CD4-positive, alpha-beta memory T cell (primary cell): ENCODE data around the gene MED28. TPM values are rescaled to one million over a fixed set of nuclear protein-coding genes. Genes with fewer than 3 reads are reported as not detected.

Experiments
- CTCF ChIA-PET: fragments of 350-600 bp; sonication (Branson Sonifier 250); formaldehyde crosslinking; loops from one replicate; lab custom pipeline; 2021; ENCODE audit warnings: inconsistent platforms; ENCODE audit not compliant: partially characterized antibody; lab: Charles Lee
- POLR2A ChIA-PET: fragments of 350-600 bp; sonication (Branson Sonifier 250); formaldehyde crosslinking; loops from one replicate; lab custom pipeline; 2021; ENCODE audit not compliant: partially characterized antibody; lab: Charles Lee
- DNase-seq, 5 donors: peaks; one replicate each; pipeline versions ENCODE4 v3.0.0 to v3.0.0-alpha.2; 2020 to 2022; ENCODE audit warnings: mixed read lengths in 1 of 5
- H3K27ac ChIP-seq: one replicate; pipeline ENCODE4 v1.7.0; 2013; ENCODE audit warnings: low read depth, low read length
- H3K27me3 ChIP-seq: 2 replicates; pipeline ENCODE4 v1.7.0; 2013; ENCODE audit warnings: mild to moderate bottlenecking, low read length, moderate library complexity; ENCODE audit not compliant: insufficient read depth
- H3K36me3 ChIP-seq: 2 replicates; pipeline ENCODE4 v1.7.0; 2013; ENCODE audit warnings: mild to moderate bottlenecking, low read length, moderate library complexity; ENCODE audit not compliant: insufficient read depth
- H3K4me1 ChIP-seq: 2 replicates; pipeline ENCODE4 v1.7.0; 2013; ENCODE audit warnings: mild to moderate bottlenecking, low read length, moderate library complexity; ENCODE audit not compliant: insufficient read depth
- H3K4me3 ChIP-seq, 2 donors: one replicate each; pipeline ENCODE4 v1.7.0; 2013; ENCODE audit warnings: low read length in 2 of 2, mild to moderate bottlenecking in 1 of 2
- H3K9me3 ChIP-seq, 2 donors: one replicate each; pipeline ENCODE4 v1.7.0; 2013; ENCODE audit warnings: low read length in 2 of 2, control low read depth in 1 of 2; ENCODE audit not compliant: control insufficient read depth in 1 of 2
- H3K27ac Mint-ChIP-seq, 7 donors: one replicate each; pipeline ENCODE4 v1.8.0; 2020 to 2021; ENCODE audit warnings: mixed read lengths in 7 of 7, mild to moderate bottlenecking in 6 of 7, inconsistent platforms in 3 of 7, moderate library complexity in 3 of 7
- H3K27me3 Mint-ChIP-seq, 2 donors: one replicate each; pipeline ENCODE4 v1.8.0; 2020 to 2021; ENCODE audit warnings: mixed read lengths in 2 of 2
- H3K36me3 Mint-ChIP-seq, 2 donors: one replicate each; pipeline ENCODE4 v1.8.0; 2020 to 2021; ENCODE audit warnings: mixed read lengths in 2 of 2, inconsistent platforms in 1 of 2, mild to moderate bottlenecking in 1 of 2
- H3K4me1 Mint-ChIP-seq, 4 donors: one replicate each; pipeline ENCODE4 v1.8.0; 2020 to 2021; ENCODE audit warnings: mixed read lengths in 4 of 4, mild to moderate bottlenecking in 1 of 4
- H3K4me3 Mint-ChIP-seq, 8 donors: one replicate each; pipeline ENCODE4 v1.8.0; 2020 to 2021; ENCODE audit warnings: mixed read lengths in 8 of 8, mild to moderate bottlenecking in 7 of 8, moderate library complexity in 6 of 8, inconsistent platforms in 3 of 8
- H3K9me3 Mint-ChIP-seq, 8 donors: one replicate each; pipeline ENCODE4 v1.8.0; 2020 to 2021; ENCODE audit warnings: mixed read lengths in 8 of 8, mild to moderate bottlenecking in 5 of 8, inconsistent platforms in 3 of 8, moderate library complexity in 1 of 8
- intact Hi-C: fragments of 100-400 bp; cut with micrococcal nuclease; formaldehyde crosslinking; loops from one replicate; pipeline ENCODE4 v1.15.1; 2023
- polyA plus RNA-seq, 2 donors: library from polyadenylated mRNA; unstranded; fragments of 300-500 nt; fragmentation: Illumina TruSeq; gene quantifications; one replicate each; pipeline ENCODE4 v1.2.3, GENCODE V29; 2021
- total RNA-seq, 2 experiments: library from RNA; stranded (reverse); gene quantifications; one replicate each; pipeline ENCODE4 v1.2.3, GENCODE V29; 2021

Gene MED28
- total and polyA plus RNA-seq, 4 experiments from 2014 or later: 44.2 to 87.0 (median 66.6) TPM

DNA sequence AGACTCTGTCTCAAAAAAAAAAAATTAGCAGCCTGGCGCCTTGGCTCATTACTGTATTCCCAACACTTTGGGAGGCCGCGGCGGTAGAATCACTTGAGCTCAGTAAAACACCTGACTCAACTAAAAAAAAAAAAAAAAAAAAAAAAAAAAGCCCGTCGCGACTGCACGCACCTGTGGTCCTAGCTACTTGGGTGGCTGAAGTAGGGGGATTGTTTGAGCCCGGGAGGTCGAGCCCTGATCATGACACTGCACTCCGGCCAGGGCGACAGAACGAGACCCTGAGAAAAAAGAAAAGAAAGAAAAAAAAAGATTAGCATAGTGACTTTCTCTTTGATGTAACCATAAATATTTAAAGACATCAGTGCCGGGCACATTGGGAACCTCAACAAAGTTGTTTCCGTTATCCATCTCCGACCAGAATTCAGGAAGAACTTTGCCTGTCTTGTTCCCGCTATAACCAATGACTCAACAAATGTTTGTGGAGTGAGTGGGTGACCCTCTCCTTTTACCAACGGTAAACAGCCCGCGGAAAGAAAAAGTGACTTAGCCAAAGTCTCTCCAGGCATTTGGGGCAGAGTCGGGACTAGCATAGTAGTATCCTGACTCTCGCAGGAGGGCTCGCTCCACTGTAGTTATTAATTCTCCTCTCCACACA, 553 bp upstream of the MED28 start:
- Mint-ChIP-seq H3K27me3 (no peaks in the 10 kb centered on the region), H3K4me1 (peaks cover 19 to 54% (median 37%) of the 10 kb centered on the region in 4 donors), H3K9me3 (peaks cover 0 to 2% (median 0%) of the 10 kb centered on the region in 8 donors), H3K4me3 (peak overlapping the region; percentile 95 to 100 (median 99)), H3K27ac (peak overlapping the region; percentile 95 to 100 (median 96)), H3K36me3 (peaks cover 9 to 35% of the 10 kb centered on the region in 2 donors)
- DNase-seq: peak in 1 of 5 donors; percentile 44
- Histone ChIP-seq H3K9me3 (no peaks in the 10 kb centered on the region), H3K4me1 (peaks cover 37% of the 10 kb centered on the region), H3K4me3 (peak overlapping the region; percentile 82 to 100), H3K27ac (peak overlapping the region; percentile 95), H3K27me3 (no peaks in the 10 kb centered on the region), H3K36me3 (peaks cover 6% of the 10 kb centered on the region)
- ChIA-PET POLR2A (interaction anchor here (0.7 to 3.1 kb wide), 16 partner anchors 10 to 277 kb away, joined by 3 to 45 read pairs (median 4); partner anchors contain the start of genes DCAF16, LAP3, NCAPG and QDPR), CTCF (interaction anchor here (0.9 to 1.9 kb wide), 10 partner anchors 14 to 203 kb away, joined by 3 to 13 read pairs (median 3); partner anchors contain the start of genes DCAF16 and LAP3)
- intact Hi-C loops: loop anchor here (1.0 to 5.0 kb wide), 5 partner anchors 23 to 407 kb away; partner anchors contain the start of genes DCAF16, LAP3, LCORL and NCAPG

DNA sequence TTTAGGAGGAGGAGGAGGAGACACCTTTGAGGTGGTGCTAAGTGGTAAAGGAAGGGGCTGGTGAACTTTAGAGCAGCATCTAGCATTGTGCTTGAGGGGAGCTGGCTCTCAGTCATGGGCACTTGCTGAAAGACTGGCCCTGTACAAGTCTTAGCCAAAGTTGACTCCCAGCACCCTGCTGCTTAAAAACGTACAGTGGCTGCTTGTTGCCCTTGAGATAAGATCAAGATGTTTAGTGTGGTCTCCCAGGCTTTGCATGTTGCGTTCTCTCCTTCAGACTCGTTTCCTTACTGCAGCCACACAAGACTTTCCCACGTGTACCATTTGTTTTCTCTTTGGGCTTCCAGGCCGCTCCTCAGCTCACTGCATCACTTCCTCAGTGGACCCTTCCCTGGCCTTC, 1.8 kb downstream of the MED28 start:
- no peaks in the 10 kb centered on the region for H3K27me3 ChIP-seq
- H3K4me1 Mint-ChIP-seq: peaks cover 30 to 64% (median 48%) of the 10 kb centered on the region in 4 donors
- H3K4me3 ChIP-seq: peak overlapping the region in 1 of 2 donors; percentile 11
- no peak for DNase-seq
- H3K4me3 Mint-ChIP-seq: peak overlapping the region; percentile 63 to 88 (median 76)
- CTCF ChIA-PET: interaction anchor here (0.8 to 1.1 kb wide), 2 partner anchors 10 to 193 kb away, joined by 3 read pairs; no protein-coding TSS in a partner anchor
- H3K4me1 ChIP-seq: peaks cover 51% of the 10 kb centered on the region
- intact Hi-C loops: no loop called here
- peaks cover 19 to 48% of the 10 kb centered on the region in 2 donors for H3K36me3 Mint-ChIP-seq
- H3K9me3 Mint-ChIP-seq: peaks cover 0 to 2% (median 0%) of the 10 kb centered on the region in 8 donors
- no peaks in the 10 kb centered on the region for H3K27me3 Mint-ChIP-seq
- H3K9me3 ChIP-seq: no peaks in the 10 kb centered on the region
- peak overlapping the region; percentile 37 to 87 (median 81) for H3K27ac Mint-ChIP-seq
- peaks cover 29% of the 10 kb centered on the region for H3K36me3 ChIP-seq
- POLR2A ChIA-PET: interaction anchor here (0.6 to 3.1 kb wide), 3 partner anchors 22 to 1463 kb away, joined by 3 to 23 read pairs (median 6); partner anchors contain the start of genes DCAF16 and NCAPG
- H3K27ac ChIP-seq: peak overlapping the region; percentile 14

DNA sequence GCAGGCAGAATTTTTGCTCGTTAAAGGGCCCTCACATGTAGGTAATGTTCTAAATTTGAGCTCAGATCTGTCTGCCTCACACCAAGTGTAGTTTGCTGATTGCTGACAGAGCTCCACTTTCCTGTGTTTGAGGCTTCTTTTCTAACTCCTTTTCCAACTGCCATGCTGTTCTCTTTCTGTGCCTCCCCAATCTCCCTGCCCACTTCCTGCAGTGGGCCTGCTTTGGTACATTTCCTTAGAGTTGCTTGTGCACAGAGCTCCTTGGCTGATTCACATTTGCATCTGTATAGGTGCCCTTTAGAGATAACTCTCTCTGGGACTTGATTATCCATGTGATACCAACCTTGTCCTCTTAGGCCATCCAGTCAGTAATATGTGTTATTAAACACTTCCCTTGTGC, 4.5 kb downstream of the MED28 start:
- H3K4me3 Mint-ChIP-seq: peak overlapping the region in 6 of 8 donors; percentile 5 to 60 (median 30)
- Histone ChIP-seq H3K36me3 (peaks cover 54% of the 10 kb centered on the region), H3K4me3 (no peak overlapping the region), H3K27me3 (no peaks in the 10 kb centered on the region), H3K27ac (no peak overlapping the region), H3K9me3 (no peaks in the 10 kb centered on the region), H3K4me1 (peaks cover 51% of the 10 kb centered on the region)
- H3K4me1 Mint-ChIP-seq: peaks cover 34 to 55% (median 46%) of the 10 kb centered on the region in 4 donors
- peaks cover 34 to 69% of the 10 kb centered on the region in 2 donors for H3K36me3 Mint-ChIP-seq
- H3K9me3 Mint-ChIP-seq: no peaks in the 10 kb centered on the region
- H3K27ac Mint-ChIP-seq: peak overlapping the region in 6 of 7 donors; percentile 4 to 85 (median 42)
- no peaks in the 10 kb centered on the region for H3K27me3 Mint-ChIP-seq
- ChIA-PET POLR2A (no interaction called here), CTCF (interaction anchor here (1.0 to 2.4 kb wide), 5 partner anchors 15 to 198 kb away, joined by 3 to 15 read pairs (median 3); partner anchors contain the start of gene LAP3)
- no peak for DNase-seq
- intact Hi-C loops: no loop called here

- peak overlapping the region in 3 of 8 donors; percentile 18 to 46 (median 31) for H3K4me3 Mint-ChIP-seq
- Histone ChIP-seq H3K27ac (no peak overlapping the region), H3K27me3 (no peaks in the 10 kb centered on the region), H3K4me3 (no peak overlapping the region), H3K9me3 (no peaks in the 10 kb centered on the region), H3K4me1 (peaks cover 51% of the 10 kb centered on the region), H3K36me3 (peaks cover 60% of the 10 kb centered on the region)
- intact Hi-C loops: no loop called here
- POLR2A ChIA-PET: no interaction called here
- H3K4me1 Mint-ChIP-seq: peaks cover 36 to 54% (median 44%) of the 10 kb centered on the region in 4 donors
- H3K9me3 Mint-ChIP-seq: no peaks in the 10 kb centered on the region
- CTCF ChIA-PET: interaction anchor here (1.0 to 2.4 kb wide), 4 partner anchors 13 to 198 kb away, joined by 3 to 15 read pairs (median 3); no protein-coding TSS in a partner anchor
- peaks cover 41 to 69% of the 10 kb centered on the region in 2 donors for H3K36me3 Mint-ChIP-seq
- H3K27me3 Mint-ChIP-seq: no peaks in the 10 kb centered on the region
- DNase-seq: no peak
- peak overlapping the region in 6 of 7 donors; percentile 10 to 85 (median 64) for H3K27ac Mint-ChIP-seq
Measured at GRCh38 chr4:17619416-17620105, 5.1 kb downstream of the MED28 start.

DNA sequence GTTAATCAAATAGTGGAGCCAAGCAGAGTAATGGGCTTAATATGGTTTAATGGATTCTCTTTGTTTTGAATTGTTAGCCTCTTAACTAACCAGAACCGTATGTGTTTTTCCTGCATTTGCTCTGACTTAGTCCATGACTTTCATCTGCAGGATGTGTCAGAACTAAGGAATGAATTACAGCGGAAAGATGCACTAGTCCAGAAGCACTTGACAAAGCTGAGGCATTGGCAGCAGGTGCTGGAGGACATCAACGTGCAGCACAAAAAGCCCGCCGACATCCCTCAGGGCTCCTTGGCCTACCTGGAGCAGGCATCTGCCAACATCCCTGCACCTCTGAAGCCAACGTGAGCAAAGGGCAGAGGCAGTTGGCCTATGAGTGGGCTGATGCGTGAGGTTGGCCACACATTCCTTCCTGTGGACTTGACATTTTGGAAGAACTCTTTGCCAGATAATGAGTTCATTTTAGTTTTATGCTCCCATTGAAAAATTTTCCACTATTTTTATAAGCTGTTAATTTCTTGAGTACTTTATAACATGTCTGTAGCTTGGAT, 9.1 kb downstream of the MED28 start:
- POLR2A ChIA-PET: interaction anchor here (1.3 kb wide), 1 partner anchor 9 kb away, joined by 4 read pairs; the partner anchor contains the start of gene MED28
- peaks cover 17 to 25% (median 23%) of the 10 kb centered on the region in 4 donors for H3K4me1 Mint-ChIP-seq

GRCh38 chr4:17624821-17625220, 10.4 kb downstream of the MED28 start:
- H3K4me3 ChIP-seq: no peak overlapping the region
- Mint-ChIP-seq H3K27me3 (no peaks in the 10 kb centered on the region), H3K4me3 (no peak overlapping the region), H3K9me3 (no peaks in the 10 kb centered on the region), H3K4me1 (peaks cover 9 to 24% (median 16%) of the 10 kb centered on the region in 4 donors), H3K27ac (peak overlapping the region in 2 of 7 donors; percentile 9 to 42), H3K36me3 (peaks cover 58 to 89% of the 10 kb centered on the region in 2 donors)
- DNase-seq: no peak
- no peaks in the 10 kb centered on the region for H3K9me3 ChIP-seq
- POLR2A ChIA-PET: interaction anchor here (0.9 kb wide), 1 partner anchor 11 kb away, joined by 5 read pairs; the partner anchor contains the start of gene MED28
- peaks cover 87% of the 10 kb centered on the region for H3K36me3 ChIP-seq
- no peak overlapping the region for H3K27ac ChIP-seq
- no peaks in the 10 kb centered on the region for H3K27me3 ChIP-seq
- CTCF ChIA-PET: interaction anchor here (1.2 kb wide), 1 partner anchor 13 kb away, joined by 5 read pairs; no protein-coding TSS in a partner anchor
- H3K4me1 ChIP-seq: peaks cover 4% of the 10 kb centered on the region
- intact Hi-C loops: no loop called here

More for the DNA sequence above, 9.1 kb downstream of the MED28 start:
- Mint-ChIP-seq H3K9me3 (no peaks in the 10 kb centered on the region), H3K27me3 (no peaks in the 10 kb centered on the region), H3K27ac (no peak overlapping the region), H3K4me3 (no peak overlapping the region), H3K36me3 (peaks cover 61 to 85% of the 10 kb centered on the region in 2 donors)
- no peak overlapping the region for H3K4me3 ChIP-seq
- DNase-seq: no peak
- H3K27ac ChIP-seq: no peak overlapping the region
- CTCF ChIA-PET: no interaction called here
- intact Hi-C loops: no loop called here
- H3K36me3 ChIP-seq: peaks cover 89% of the 10 kb centered on the region
- H3K9me3 ChIP-seq: no peaks in the 10 kb centered on the region
- peaks cover 17% of the 10 kb centered on the region for H3K4me1 ChIP-seq
- no peaks in the 10 kb centered on the region for H3K27me3 ChIP-seq
